Lower leg skin (tissue), 4 donors: Measurements from ENCODE around the gene CA14. TPM values are rescaled to one million over a fixed set of nuclear protein-coding genes. Genes with fewer than 3 reads are reported as not detected.

Experiments
- DNase-seq, 2 donors: peaks; one replicate each; pipeline ENCODE4 v3.0.0-alpha.2; 2019; ENCODE audit warnings: low spot score in 2 of 2
- H3K4me3 ChIP-seq: fragments of 200-600 bp; sonication (generic); 2 replicates; pipeline ENCODE4 v1.5.1; 2017; ENCODE audit warnings: mild to moderate bottlenecking, low read depth; ENCODE audit not compliant: poor library complexity, severe bottlenecking
- POLR2A ChIP-seq, 2 donors: fragments of 450-650 bp; IDR thresholded peaks; one replicate each; pipeline ENCODE4 v1.6.1; 2016 to 2017; ENCODE audit warnings: antibody characterized with exemption in 2 of 2, mild to moderate bottlenecking in 1 of 2, moderate library complexity in 1 of 2
- WGBS, 2 donors: methylation state at CpG; one replicate each; pipeline ENCODE4 v1.1.5; 2018; 5-methylcytosine and 5-hydroxymethylcytosine counted together
- intact Hi-C: fragments of 100-400 bp; cut with DNase I; formaldehyde crosslinking; loops from one replicate; pipeline ENCODE4 v1.15.0; 2023; ENCODE audit warnings: low total_unique reads
- total RNA-seq, 4 donors: library from RNA; depleted of rRNA; stranded (reverse); fragments of >200 nt; gene quantifications; one replicate each; pipeline ENCODE4 v1.1.0, GENCODE V29; 2016
- TF ChIP-seq, protein P1 (sequence below), 3 donors: fragments of 450-650 bp; IDR thresholded peaks; one replicate each; pipeline ENCODE4 v1.5.1; 2016; ENCODE audit warnings: antibody characterized with exemption in 3 of 3, mild to moderate bottlenecking in 3 of 3, moderate library complexity in 2 of 3

CA14 gene
- total RNA-seq, 4 donors from 2014 or later = 0.30 to 1.8 (median 0.51) TPM

DNA sequence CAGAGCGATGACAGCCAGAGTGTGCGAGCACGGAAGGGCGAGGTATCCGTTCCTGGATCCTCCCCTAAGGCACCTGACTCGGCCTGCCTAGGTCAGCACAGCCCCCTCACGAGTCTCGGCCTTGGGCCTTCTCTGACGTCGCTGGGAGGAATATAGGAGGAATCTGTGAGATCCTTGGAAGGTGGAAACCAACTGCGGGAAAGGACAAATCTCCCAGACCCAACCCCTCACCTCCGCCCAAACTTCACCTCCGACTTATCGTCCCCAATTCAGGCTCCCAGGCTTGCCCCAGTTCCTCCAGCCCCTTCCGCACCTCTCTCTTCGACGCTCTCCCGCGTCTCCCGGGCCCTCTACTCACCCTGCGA lies 10.7 kb downstream of the CA14 start:
- 0 to 1% methylated on average over 21 of the region's 21 CpGs for WGBS, 2 donors
- H3K4me3 ChIP-seq = peak overlapping the region; percentile 99
- intact Hi-C loops = no loop called here
- TF ChIP-seq, protein P1, sequence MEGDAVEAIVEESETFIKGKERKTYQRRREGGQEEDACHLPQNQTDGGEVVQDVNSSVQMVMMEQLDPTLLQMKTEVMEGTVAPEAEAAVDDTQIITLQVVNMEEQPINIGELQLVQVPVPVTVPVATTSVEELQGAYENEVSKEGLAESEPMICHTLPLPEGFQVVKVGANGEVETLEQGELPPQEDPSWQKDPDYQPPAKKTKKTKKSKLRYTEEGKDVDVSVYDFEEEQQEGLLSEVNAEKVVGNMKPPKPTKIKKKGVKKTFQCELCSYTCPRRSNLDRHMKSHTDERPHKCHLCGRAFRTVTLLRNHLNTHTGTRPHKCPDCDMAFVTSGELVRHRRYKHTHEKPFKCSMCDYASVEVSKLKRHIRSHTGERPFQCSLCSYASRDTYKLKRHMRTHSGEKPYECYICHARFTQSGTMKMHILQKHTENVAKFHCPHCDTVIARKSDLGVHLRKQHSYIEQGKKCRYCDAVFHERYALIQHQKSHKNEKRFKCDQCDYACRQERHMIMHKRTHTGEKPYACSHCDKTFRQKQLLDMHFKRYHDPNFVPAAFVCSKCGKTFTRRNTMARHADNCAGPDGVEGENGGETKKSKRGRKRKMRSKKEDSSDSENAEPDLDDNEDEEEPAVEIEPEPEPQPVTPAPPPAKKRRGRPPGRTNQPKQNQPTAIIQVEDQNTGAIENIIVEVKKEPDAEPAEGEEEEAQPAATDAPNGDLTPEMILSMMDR (IDR thresholded peaks at IDR 0.05) = no peak
- no peak for TF ChIP-seq POLR2A (IDR thresholded peaks at IDR 0.05)
- DNase-seq = peak in 1 of 2 donors; percentile 88

GRCh38 chr1:150268705-150269403 lies 11.3 kb downstream of the CA14 start, which contains the start of gene APH1A:
Gene APH1A (minus strand): TSS chr1:150269016. CDS start chr1:150268810, 206 bp downstream.
- WGBS, 2 donors = 0 to 1% methylated on average over 42 to 49 of the region's 49 CpGs
- TF ChIP-seq, protein P1 (IDR thresholded peaks at IDR 0.05) = no peak
- TF ChIP-seq POLR2A (IDR thresholded peaks at IDR 0.05) = no peak
- DNase-seq = peak; percentile 96 to 99
- peak within 1 kb of the TSS; percentile 99 for H3K4me3 ChIP-seq
- intact Hi-C loops = no loop called here

DNA sequence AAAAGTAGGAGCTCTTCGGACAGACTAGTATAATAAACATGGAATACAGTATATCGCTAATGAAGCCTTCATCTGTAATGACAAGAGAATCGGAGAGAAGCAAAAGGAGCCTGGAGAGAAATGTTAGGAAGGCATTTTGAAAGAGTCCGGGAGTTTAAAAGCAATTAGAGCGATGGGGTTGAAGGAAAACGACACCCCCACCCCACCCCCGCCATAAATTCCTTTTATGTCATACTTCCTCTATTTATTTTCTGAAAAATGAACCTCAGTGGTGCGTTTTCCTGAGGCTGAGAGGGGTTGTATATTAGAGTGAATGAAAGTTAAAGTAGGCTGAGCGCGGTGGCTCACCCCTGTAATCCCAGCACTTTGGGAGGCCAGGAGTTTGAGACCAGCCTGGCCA lies 11.9 kb downstream of the CA14 start:
- intact Hi-C loops = no loop called here

DNA sequence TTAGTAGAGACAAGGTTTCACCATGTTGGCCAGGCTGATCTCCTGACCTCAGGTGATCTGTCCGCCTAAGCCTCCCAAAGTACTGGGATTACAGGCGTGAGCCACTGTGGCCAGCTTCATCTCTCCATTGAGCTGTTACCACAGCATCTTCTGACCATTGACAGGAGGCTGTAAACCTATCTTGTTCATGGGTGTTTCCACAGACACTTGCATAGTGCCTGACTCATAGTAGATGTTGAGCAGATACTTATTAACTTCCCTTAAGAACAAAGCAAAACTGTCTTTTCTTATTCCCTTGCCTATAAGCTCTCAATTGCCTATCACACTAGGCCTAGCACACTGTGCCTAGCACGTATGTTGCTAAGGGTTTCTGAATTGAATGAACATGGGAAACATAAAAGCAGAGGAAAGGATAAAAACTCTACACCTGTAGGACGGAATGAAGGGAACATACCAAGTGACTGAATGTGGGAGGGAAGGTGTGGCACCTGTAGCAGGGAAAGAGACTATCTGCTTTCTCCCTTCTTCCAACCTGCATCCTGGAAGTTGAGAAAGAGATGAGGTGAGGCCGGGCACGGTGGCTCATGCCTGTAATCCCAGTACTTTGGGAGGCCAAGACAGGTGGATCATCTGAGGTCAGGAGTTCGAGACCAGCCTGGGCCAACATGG lies 13.9 kb downstream of the CA14 start:
- 86 to 91% methylated on average over 7 of the region's 7 CpGs for WGBS, 2 donors
- intact Hi-C loops = no loop called here
- DNase-seq = no peak
- TF ChIP-seq, protein P1 (IDR thresholded peaks at IDR 0.05) = no peak
- TF ChIP-seq POLR2A (IDR thresholded peaks at IDR 0.05) = no peak
- H3K4me3 ChIP-seq = no peak overlapping the region

More for the DNA sequence above, 11.9 kb downstream of the CA14 start:
- DNase-seq = no peak
- no peak overlapping the region for H3K4me3 ChIP-seq
- 30 to 31% methylated on average over 10 of the region's 10 CpGs for WGBS, 2 donors
- no peak for TF ChIP-seq POLR2A (IDR thresholded peaks at IDR 0.05)
- TF ChIP-seq, protein P1 (IDR thresholded peaks at IDR 0.05) = no peak

DNA sequence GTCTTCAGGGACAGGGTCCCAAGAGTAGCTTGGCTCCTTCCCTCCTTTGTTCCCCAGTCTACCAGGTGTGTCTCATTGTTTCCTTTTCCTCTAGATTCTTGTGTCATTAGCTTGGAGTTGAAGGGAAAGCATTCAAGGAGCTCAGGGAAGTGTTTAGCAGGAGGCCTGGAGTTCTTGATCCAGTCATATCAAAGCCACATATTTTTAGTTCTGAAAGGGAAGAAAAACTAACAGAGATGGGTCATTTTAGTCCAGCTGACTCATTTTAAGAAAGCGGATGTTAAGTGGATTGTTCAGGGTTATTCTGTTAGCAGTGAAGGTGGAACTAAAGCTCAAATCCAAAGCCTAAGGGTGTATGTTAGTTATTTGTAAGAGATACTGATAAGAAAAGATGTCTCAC lies 15.7 kb downstream of the CA14 start:
- intact Hi-C loops = no loop called here
- no peak overlapping the region for H3K4me3 ChIP-seq
- DNase-seq = no peak
- no peak for TF ChIP-seq POLR2A (IDR thresholded peaks at IDR 0.05)
- TF ChIP-seq, protein P1 (IDR thresholded peaks at IDR 0.05) = no peak
- 71 to 79% methylated on average over 1 of the region's 1 CpG for WGBS, 2 donors
